Upper lobe of left lung (tissue), 6 donors: Measurements from ENCODE around the gene MCM9. TPM values are rescaled to one million over a fixed set of nuclear protein-coding genes. Genes with fewer than 3 reads are reported as not detected.

Experiments
- ATAC-seq, 2 donors: fragments of 200-7000 bp; cut with Tn5 transposase; one replicate each; pipeline ENCODE4 v1.9.1; 2022; ENCODE audit warnings: mild to moderate bottlenecking in 2 of 2, moderate library complexity in 2 of 2; ENCODE audit not compliant: low FRiP score in 2 of 2
- DNase-seq, 2 donors: peaks; one replicate each; pipeline ENCODE4 v3.0.0-alpha.2; 2019 to 2020
- H3K27ac ChIP-seq, 4 donors: fragments of 200-600 bp; sonication (generic); one replicate each; pipeline ENCODE4 v1.5.1; 2016 to 2019
- H3K27me3 ChIP-seq, 4 donors: fragments of 200-600 bp; sonication (generic); one replicate each; pipeline ENCODE4 v1.5.1; 2017 to 2019
- H3K36me3 ChIP-seq, 4 donors: fragments of 200-600 bp; sonication (generic); one replicate each; pipeline ENCODE4 v1.5.1; 2016 to 2019
- H3K4me1 ChIP-seq, 4 donors: fragments of 200-600 bp; sonication (generic); one replicate each; pipeline ENCODE4 v1.5.1; 2018 to 2019
- H3K4me3 ChIP-seq, 4 donors: fragments of 200-600 bp; sonication (generic); one replicate each; pipeline ENCODE4 v1.5.1; 2017 to 2019; ENCODE audit warnings: mild to moderate bottlenecking in 2 of 4, moderate library complexity in 1 of 4
- H3K9me3 ChIP-seq, 4 donors: fragments of 200-600 bp; sonication (generic); one replicate each; pipeline ENCODE4 v1.5.1; 2018 to 2019
- CTCF ChIP-seq, 6 experiments: fragments of 450-650 bp in 4 of 6; fragments of 200-600 bp in 2 of 6; sonication (generic) in 2 of 6; IDR thresholded peaks; one replicate each; pipeline ENCODE4 v1.5.1; 2016 to 2019; ENCODE audit warnings: antibody characterized with exemption in 6 of 6
- EP300 ChIP-seq, 4 donors: sonication (generic); formaldehyde crosslinking; IDR thresholded peaks; one replicate each; pipeline ENCODE4 v1.5.1; 2017; ENCODE audit warnings: antibody characterized with exemption in 4 of 4, control low read depth in 2 of 4
- POLR2A ChIP-seq, 4 donors: fragments of 450-650 bp; IDR thresholded peaks; one replicate each; pipeline ENCODE4 v1.5.1; 2016 to 2017; ENCODE audit warnings: antibody characterized with exemption in 4 of 4, mild to moderate bottlenecking in 2 of 4
- POLR2AphosphoS5 ChIP-seq, 2 donors: sonication (generic); formaldehyde crosslinking; IDR thresholded peaks; one replicate each; pipeline ENCODE4 v1.5.1; 2017; ENCODE audit warnings: antibody characterized with exemption in 2 of 2
- whole genome bisulfite sequencing, 2 donors: methylation state at CpG; one replicate each; pipeline ENCODE4 v1.1.5; 2017 to 2018; 5-methylcytosine and 5-hydroxymethylcytosine counted together
- total RNA-seq, 6 donors: library from RNA; depleted of rRNA in 4 of 6; stranded (reverse); fragments of >200 nt in 4 of 6; gene quantifications; one replicate each; pipeline versions ENCODE4 v1.1.0 to v1.2.1, GENCODE V29; 2016 to 2021
- donor health status: DM: no; HTN: no; CAD: no; lungs with moderate emphysema.
- donor health status: DM: no; HTN: yes; CAD: no; lungs with severe emphysema.

Gene MCM9
- total RNA-seq, 6 donors from 2014 or later: 19.9 to 62.9 (median 21.5) TPM

DNA sequence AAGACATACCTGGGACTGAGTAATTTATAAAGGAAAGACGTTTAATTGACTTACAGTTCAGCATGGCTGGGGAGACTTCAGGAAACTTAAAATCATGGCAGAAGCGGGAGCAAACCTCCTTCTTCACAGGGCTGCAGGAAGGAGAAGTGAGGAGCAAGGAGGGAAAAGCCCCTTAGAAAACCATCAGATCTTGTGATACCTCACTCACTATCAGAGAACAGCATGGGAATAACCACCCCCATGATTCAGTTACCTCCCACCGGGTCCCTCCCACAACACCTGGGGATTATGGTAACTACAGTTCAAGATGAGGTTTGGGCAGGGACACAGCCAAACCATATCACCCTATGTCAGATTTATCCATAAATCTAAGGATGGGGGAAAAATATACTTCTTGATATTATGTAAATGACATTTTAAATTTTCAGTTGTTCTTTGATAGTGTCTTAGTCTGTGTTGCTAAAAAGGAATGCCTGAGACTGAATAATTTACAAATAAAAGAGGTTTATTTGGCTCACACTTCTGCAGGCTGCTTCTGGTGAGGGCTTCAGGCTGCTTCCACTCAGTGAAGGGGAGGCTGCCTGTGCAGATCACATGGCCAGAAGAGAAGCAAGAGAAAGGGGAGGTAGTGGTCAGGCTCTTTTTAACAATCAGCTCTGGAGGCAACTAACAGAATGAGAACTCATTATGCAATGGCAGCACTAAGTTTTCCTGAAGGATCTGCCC, 1.2 kb upstream of the MCM9 start:
- WGBS, 2 donors: 72 to 79% methylated on average over 3 of the region's 3 CpGs
- Histone ChIP-seq H3K4me3 (peak overlapping the region in 1 of 4 donors; percentile 98), H3K9me3 (no peaks in the 10 kb centered on the region), H3K4me1 (peaks cover 3 to 15% (median 9%) of the 10 kb centered on the region in 4 donors), H3K27me3 (no peaks in the 10 kb centered on the region), H3K36me3 (peaks cover 0 to 3% (median 0%) of the 10 kb centered on the region in 4 donors), H3K27ac (peak overlapping the region in 1 of 4 donors; percentile 94)
- ATAC-seq (no peak), DNase-seq (no peak)
- TF ChIP-seq POLR2A (IDR thresholded peaks at IDR 0.05) (no peak), EP300 (IDR thresholded peaks at IDR 0.05) (no peak), CTCF (IDR thresholded peaks at IDR 0.05) (no peak), POLR2AphosphoS5 (IDR thresholded peaks at IDR 0.05) (no peak)

DNA sequence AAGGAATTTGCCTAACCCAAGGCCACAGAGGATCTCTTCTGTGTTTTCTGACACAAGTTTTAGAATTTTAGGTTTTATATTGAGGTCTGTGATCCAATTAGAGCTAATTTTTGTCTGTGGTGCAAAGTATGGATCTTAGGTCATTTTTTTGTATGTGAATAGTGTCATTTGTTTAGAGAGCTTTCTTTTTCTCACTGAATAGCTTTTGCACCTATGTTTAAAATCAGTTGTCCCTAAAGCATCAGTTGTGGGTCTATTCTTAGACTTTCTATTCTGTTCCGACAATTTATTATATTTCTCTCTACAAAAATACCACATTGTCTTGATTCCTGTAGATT, 341 bp upstream of the MCM9 start:
- peaks cover 3 to 15% (median 9%) of the 10 kb centered on the region in 4 donors for H3K4me1 ChIP-seq
- H3K36me3 ChIP-seq: peaks cover 0 to 12% (median 3%) of the 10 kb centered on the region in 4 donors
- peak in 1 of 2 donors; percentile 3 for TF ChIP-seq POLR2AphosphoS5 (IDR thresholded peaks at IDR 0.05)
- TF ChIP-seq CTCF (IDR thresholded peaks at IDR 0.05): no peak
- no peak for DNase-seq
- H3K9me3 ChIP-seq: no peaks in the 10 kb centered on the region
- H3K27ac ChIP-seq: peak overlapping the region; percentile 92 to 96 (median 93)
- ATAC-seq: no peak
- no peaks in the 10 kb centered on the region for H3K27me3 ChIP-seq
- WGBS, 2 donors: 10 to 40% methylated on average over 1 of the region's 1 CpG
- peak overlapping the region in 3 of 4 donors; percentile 85 to 98 (median 86) for H3K4me3 ChIP-seq

DNA sequence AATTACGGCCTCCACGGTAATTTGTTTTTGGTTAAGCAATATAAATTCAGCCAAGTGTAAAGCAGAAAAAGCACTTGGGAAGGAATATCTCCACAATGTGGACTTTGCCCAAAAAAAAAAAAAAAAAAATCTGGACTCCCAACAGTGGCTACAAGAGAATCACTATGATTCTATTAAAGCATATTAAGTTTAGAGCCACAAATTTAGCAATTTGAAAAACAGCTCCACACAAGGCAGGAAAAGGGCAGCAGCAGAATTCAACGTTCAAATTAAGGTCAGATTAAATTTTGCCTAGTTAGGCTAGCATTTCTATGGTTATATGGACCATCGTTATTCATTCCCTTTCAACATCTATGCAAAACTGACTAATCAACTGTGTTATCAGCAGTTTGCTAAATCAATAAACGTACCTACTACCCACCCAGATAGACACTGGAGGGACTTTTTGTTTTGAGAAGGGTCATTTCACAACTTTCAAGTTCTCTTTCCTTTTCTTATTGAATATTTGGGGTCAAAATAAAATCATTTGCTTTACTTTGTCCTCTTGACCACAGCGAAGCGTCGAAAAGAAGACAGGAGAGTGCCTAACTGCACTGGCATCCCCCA, 1.0 kb downstream of the MCM9 start:
- DNase-seq: no peak

DNA sequence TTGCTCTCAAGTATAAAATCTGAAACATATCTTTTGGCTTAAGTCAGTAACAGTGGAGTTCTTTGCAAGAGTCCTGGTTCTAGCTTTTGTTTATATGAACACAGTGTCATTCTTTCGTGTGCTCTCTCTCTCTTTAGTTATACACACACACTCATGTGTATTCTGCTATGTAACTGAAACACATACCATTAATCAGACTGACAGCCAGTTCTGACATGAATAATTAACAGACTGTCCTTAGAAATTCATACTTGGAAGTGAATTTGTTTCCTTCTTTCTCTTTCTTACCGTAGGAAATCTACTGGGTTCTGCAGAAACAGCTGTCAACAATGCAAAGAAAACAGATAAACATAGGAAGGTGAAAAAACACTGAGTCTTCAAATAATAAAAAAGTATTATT, 2.5 kb downstream of the MCM9 start:
- no peak overlapping the region for H3K27ac ChIP-seq
- H3K4me1 ChIP-seq: peaks cover 3 to 15% (median 9%) of the 10 kb centered on the region in 4 donors
- WGBS, 2 donors: 31 to 36% methylated on average over 2 of the region's 2 CpGs
- H3K27me3 ChIP-seq: no peaks in the 10 kb centered on the region
- no peak overlapping the region for H3K4me3 ChIP-seq
- H3K36me3 ChIP-seq: peaks cover 0 to 36% (median 11%) of the 10 kb centered on the region in 4 donors
- no peak for DNase-seq
- H3K9me3 ChIP-seq: no peaks in the 10 kb centered on the region
- ATAC-seq: no peak
- no peak for TF ChIP-seq CTCF (IDR thresholded peaks at IDR 0.05)
- no peak for TF ChIP-seq EP300 (IDR thresholded peaks at IDR 0.05)
- no peak for TF ChIP-seq POLR2AphosphoS5 (IDR thresholded peaks at IDR 0.05)
- no peak for TF ChIP-seq POLR2A (IDR thresholded peaks at IDR 0.05)

More for the DNA sequence above, 1.0 kb downstream of the MCM9 start:
- H3K27ac ChIP-seq: peak overlapping the region; percentile 92 to 96 (median 93)
- peaks cover 0 to 22% (median 5%) of the 10 kb centered on the region in 4 donors for H3K36me3 ChIP-seq
- peaks cover 3 to 15% (median 9%) of the 10 kb centered on the region in 4 donors for H3K4me1 ChIP-seq
- TF ChIP-seq EP300 (IDR thresholded peaks at IDR 0.05) (no peak), POLR2A (IDR thresholded peaks at IDR 0.05) (no peak), CTCF (IDR thresholded peaks at IDR 0.05) (no peak), POLR2AphosphoS5 (IDR thresholded peaks at IDR 0.05) (no peak)
- no peaks in the 10 kb centered on the region for H3K27me3 ChIP-seq
- H3K4me3 ChIP-seq: peak overlapping the region in 3 of 4 donors; percentile 85 to 98 (median 86)
- no peak for ATAC-seq
- H3K9me3 ChIP-seq: no peaks in the 10 kb centered on the region
- WGBS, 2 donors: 22 to 28% methylated on average over 8 of the region's 8 CpGs
